NK-92 (cell line): ENCODE data around the gene SLC36A4.
"Not testable (repeated sequence)": the region's sequence is repeated elsewhere in the genome, so short reads cannot be mapped to it uniquely, and the experiment has no call there.

ENCODE experiments used
- DNase-seq: peaks from one replicate; lab custom pipeline; 2025; ENCODE audit not compliant: unreplicated experiment; lab: John Stamatoyannopoulos, UW

The SLC36A4 gene

GRCh38 chr11:93197380-93198214 lies at the start of gene SLC36A4:
Gene SLC36A4 (minus strand): TSS chr11:93197991. CDS start chr11:93197832, 159 bp downstream.
- DNase-seq: peak; percentile 8

GRCh38 chr11:93246790-93247189 lies 49.0 kb upstream of the SLC36A4 start:
- DNase-seq: not testable (repeated sequence)

- DNase-seq: no peak
Observed at GRCh38 chr11:93244018-93244417, 46.2 kb upstream of the SLC36A4 start.

GRCh38 chr11:93239966-93240365 lies 42.2 kb upstream of the SLC36A4 start:
- no peak for DNase-seq

GRCh38 chr11:93238956-93239355 lies 41.2 kb upstream of the SLC36A4 start:
- DNase-seq: no peak

- no peak for DNase-seq
Observed at GRCh38 chr11:93236741-93237675, 39.2 kb upstream of the SLC36A4 start.

- DNase-seq: no peak
Observed at GRCh38 chr11:93234602-93235207, 36.9 kb upstream of the SLC36A4 start.

- no peak for DNase-seq
Observed at GRCh38 chr11:93229876-93230275, 32.1 kb upstream of the SLC36A4 start.

GRCh38 chr11:93225662-93226061 lies 27.9 kb upstream of the SLC36A4 start:
- DNase-seq: no peak

GRCh38 chr11:93221539-93221938 lies 23.7 kb upstream of the SLC36A4 start:
- no peak for DNase-seq

GRCh38 chr11:93220078-93220477 lies 22.3 kb upstream of the SLC36A4 start:
- DNase-seq: no peak

GRCh38 chr11:93219440-93219839 lies 21.6 kb upstream of the SLC36A4 start:
- no peak for DNase-seq

- DNase-seq: no peak
Observed at GRCh38 chr11:93216511-93217101, 18.8 kb upstream of the SLC36A4 start.

GRCh38 chr11:93213622-93214021 lies 15.8 kb upstream of the SLC36A4 start:
- no peak for DNase-seq

GRCh38 chr11:93212094-93212493 lies 14.3 kb upstream of the SLC36A4 start:
- DNase-seq: no peak

- no peak for DNase-seq
Observed at GRCh38 chr11:93209466-93209865, 11.7 kb upstream of the SLC36A4 start.

GRCh38 chr11:93208663-93209270 lies 11.0 kb upstream of the SLC36A4 start:
- no peak for DNase-seq

- no peak for DNase-seq
Observed at GRCh38 chr11:93199616-93200015, 1.8 kb upstream of the SLC36A4 start.

GRCh38 chr11:93198215-93198845 lies 539 bp upstream of the SLC36A4 start:
- no peak for DNase-seq

GRCh38 chr11:93196816-93197379 lies 893 bp downstream of the SLC36A4 start:
- DNase-seq: no peak
